Measurements from ENCODE around the gene HPCAL4. TPM values are rescaled to one million over a fixed set of nuclear protein-coding genes. Genes with fewer than 3 reads are reported as not detected.

The HPCAL4 gene
- total and polyA plus RNA-seq, 9 of the 15 experiments (the other 6 are each of a cell fraction or from before 2014, with no cell fraction given) = 0.01 to 0.04 (median 0.04) TPM; not detected in 4

GRCh38 chr1:39677645-39678044 lies 13.6 kb downstream of the HPCAL4 start (continued):
- TF ChIP-seq E2F6 (IDR thresholded peaks at IDR 0.05; ENCODE audit: borderline replicate concordance in 1 of 2, extremely low read depth in 1 of 2, insufficient read depth in 1 of 2, insufficient read length in 1 of 2, low read depth in 1 of 2, low read length in 1 of 2, poor library complexity in 1 of 2, severe bottlenecking in 1 of 2) = peak; percentile 50 to 65
- TF ChIP-seq CREB5 (CRISPR knock-in tag; IDR thresholded peaks at IDR 0.05) = no peak
- TF ChIP-seq PBX2 (CRISPR knock-in tag; IDR thresholded peaks at IDR 0.05; ENCODE audit: low read depth) = no peak
- TF ChIP-seq PBX2 (tag; conservative IDR thresholded peaks at IDR 0.05; ENCODE audit: low read depth) = peak; percentile 30
- TF ChIP-seq CHD1 (IDR thresholded peaks at IDR 0.05; ENCODE audit: low read length) = no peak
- TF ChIP-seq POLR2AphosphoS2 (IDR thresholded peaks at IDR 0.05; ENCODE audit: low read length) = no peak
- no peak for TF ChIP-seq CTCF (IDR thresholded peaks at IDR 0.05 in 2 of 3, conservative IDR thresholded peaks at IDR 0.05 in 1 of 3; ENCODE audit: insufficient read depth in 2 of 3, low read depth in 1 of 3, low read length in 3 of 3)
- no peak for TF ChIP-seq ZNF431 (CRISPR knock-in tag; IDR thresholded peaks at IDR 0.05)
- TF ChIP-seq NFYB (IDR thresholded peaks at IDR 0.05; ENCODE audit: extremely low read depth, insufficient read length) = peak; percentile 81
- TF ChIP-seq NUFIP1 (IDR thresholded peaks at IDR 0.05; ENCODE audit: partially characterized antibody) = no peak
- TF ChIP-seq ATF1 (CRISPR knock-in tag; IDR thresholded peaks at IDR 0.05) = no peak
- 0 out of 2 replicates have a peak, but pooled peaks have one; percentile 19 for TF ChIP-seq ATF1 (tag; IDR thresholded peaks at IDR 0.05)
- TF ChIP-seq CBFA2T2 (conservative IDR thresholded peaks at IDR 0.05) = no peak
- no peak for TF ChIP-seq NFIX (CRISPR knock-in tag; IDR thresholded peaks at IDR 0.05; ENCODE audit: low read depth)
- TF ChIP-seq COPS2 (conservative IDR thresholded peaks at IDR 0.05) = no peak
